ENCODE results near the gene UBAC1. TPM values are rescaled to one million over a fixed set of nuclear protein-coding genes. Genes with fewer than 3 reads are reported as not detected.

UBAC1 gene
- total RNA-seq, 1 donor from 2014 or later: 36.0 TPM

- no peaks in the 10 kb centered on the region for H3K36me3 Mint-ChIP-seq (ENCODE audit: low read depth)
Observed at GRCh38 chr9:135989722-135990467, 28.7 kb upstream of the UBAC1 start.

GRCh38 chr9:135989157-135989556 lies 28.0 kb upstream of the UBAC1 start:
- Mint-ChIP-seq H3K4me3 (ENCODE audit: unreplicated experiment) (no peak overlapping the region), H3K27ac (ENCODE audit: unreplicated experiment) (no peak overlapping the region), H3K27me3 (ENCODE audit: low read depth) (no peaks in the 10 kb centered on the region), H3K4me1 (ENCODE audit: low read depth) (peaks cover 4% of the 10 kb centered on the region), H3K36me3 (ENCODE audit: low read depth) (no peaks in the 10 kb centered on the region), H3K9me3 (ENCODE audit: low read depth) (no peaks in the 10 kb centered on the region)
- TF ChIP-seq CTCF (IDR thresholded peaks at IDR 0.05): no peak
- DNase-seq (ENCODE audit: low spot score): no peak

More at GRCh38 chr9:135989722-135990467, 28.7 kb upstream of the UBAC1 start:
- H3K4me3 Mint-ChIP-seq (ENCODE audit: unreplicated experiment): no peak overlapping the region
- no peak for DNase-seq (ENCODE audit: low spot score)
- no peak overlapping the region for H3K27ac Mint-ChIP-seq (ENCODE audit: unreplicated experiment)
- peaks cover 4% of the 10 kb centered on the region for H3K4me1 Mint-ChIP-seq (ENCODE audit: low read depth)
- no peaks in the 10 kb centered on the region for H3K9me3 Mint-ChIP-seq (ENCODE audit: low read depth)
- no peak for TF ChIP-seq CTCF (IDR thresholded peaks at IDR 0.05)
- no peaks in the 10 kb centered on the region for H3K27me3 Mint-ChIP-seq (ENCODE audit: low read depth)

- Mint-ChIP-seq H3K27me3 (ENCODE audit: low read depth) (no peaks in the 10 kb centered on the region), H3K36me3 (ENCODE audit: low read depth) (no peaks in the 10 kb centered on the region), H3K4me1 (ENCODE audit: low read depth) (peaks cover 4% of the 10 kb centered on the region)
Observed at GRCh38 chr9:135988493-135988892, 27.3 kb upstream of the UBAC1 start.

GRCh38 chr9:135987838-135988404 lies 26.7 kb upstream of the UBAC1 start:
- Mint-ChIP-seq H3K4me1 (ENCODE audit: low read depth) (peaks cover 4% of the 10 kb centered on the region), H3K27me3 (ENCODE audit: low read depth) (no peaks in the 10 kb centered on the region), H3K9me3 (ENCODE audit: low read depth) (no peaks in the 10 kb centered on the region), H3K4me3 (ENCODE audit: unreplicated experiment) (no peak overlapping the region), H3K27ac (ENCODE audit: unreplicated experiment) (no peak overlapping the region), H3K36me3 (ENCODE audit: low read depth) (no peaks in the 10 kb centered on the region)
- no peak for DNase-seq (ENCODE audit: low spot score)
- TF ChIP-seq CTCF (IDR thresholded peaks at IDR 0.05): no peak

More at GRCh38 chr9:135988493-135988892, 27.3 kb upstream of the UBAC1 start:
- no peak for DNase-seq (ENCODE audit: low spot score)
- H3K4me3 Mint-ChIP-seq (ENCODE audit: unreplicated experiment): no peak overlapping the region
- no peaks in the 10 kb centered on the region for H3K9me3 Mint-ChIP-seq (ENCODE audit: low read depth)
- no peak overlapping the region for H3K27ac Mint-ChIP-seq (ENCODE audit: unreplicated experiment)
- no peak for TF ChIP-seq CTCF (IDR thresholded peaks at IDR 0.05)

- Mint-ChIP-seq H3K27me3 (ENCODE audit: low read depth) (no peaks in the 10 kb centered on the region), H3K27ac (ENCODE audit: unreplicated experiment) (no peak overlapping the region), H3K4me1 (ENCODE audit: low read depth) (no peaks in the 10 kb centered on the region), H3K36me3 (ENCODE audit: low read depth) (no peaks in the 10 kb centered on the region), H3K4me3 (ENCODE audit: unreplicated experiment) (no peak overlapping the region), H3K9me3 (ENCODE audit: low read depth) (no peaks in the 10 kb centered on the region)
- no peak for TF ChIP-seq CTCF (IDR thresholded peaks at IDR 0.05)
- DNase-seq (ENCODE audit: low spot score): no peak
Observed at GRCh38 chr9:135986605-135987004, 25.4 kb upstream of the UBAC1 start.

Measured in chondrocyte (in vitro differentiated cells).